A673 (cell line): Measurements from ENCODE around the gene GPAM. TPM values are rescaled to one million over a fixed set of nuclear protein-coding genes. Genes with fewer than 3 reads are reported as not detected.

Source experiments
- Bru-seq: library from RNA; stranded (reverse); fragments of 400-500 nt; gene quantifications from one replicate; lab custom pipeline; 2021; lab: Mats Ljungman, UMichigan
- BruChase-seq, 2 experiments: library from RNA; stranded (reverse); fragments of 400-500 nt; gene quantifications; one replicate each; lab custom pipeline; 2021; lab: Mats Ljungman, UMichigan
- BruUV-seq: library from RNA; stranded (reverse); fragments of 400-500 nt; replicated peaks from 2 replicates; lab custom pipeline; 2021; lab: Mats Ljungman, UMichigan
- CTCF ChIA-PET: fragments of 300-600 bp; sonication (Branson Sonifier 250); formaldehyde crosslinking; loops from one replicate; lab custom pipeline; 2022; ENCODE audit warnings: antibody characterized with exemption; lab: Charles Lee
- POLR2A ChIA-PET: fragments of 300-600 bp; sonication (Branson Sonifier 250); formaldehyde crosslinking; loops from one replicate; lab custom pipeline; 2022; ENCODE audit warnings: antibody characterized with exemption; ENCODE audit not compliant: low non-redundant PET; lab: Charles Lee
- DNase-seq: peaks from one replicate; pipeline ENCODE4 v3.0.0-alpha.2; 2015; ENCODE audit warnings: low spot score
- H3K27ac ChIP-seq: fragments of 200-600 bp; sonication (generic); 2 replicates; pipeline ENCODE4 v1.5.1; 2016; ENCODE audit warnings: mixed run types, low read depth, mild to moderate bottlenecking, mixed read lengths, antibody characterized with exemption, low read length; ENCODE audit not compliant: poor library complexity, severe bottlenecking
- H3K27me3 ChIP-seq: fragments of 200-600 bp; sonication (generic); replicated peaks from 2 replicates; pipeline ENCODE4 v1.6.1; 2017; ENCODE audit warnings: mixed run types, low read depth, mild to moderate bottlenecking, mixed read lengths, antibody characterized with exemption, low read length; ENCODE audit not compliant: insufficient read depth, poor library complexity
- H3K36me3 ChIP-seq: fragments of 200-600 bp; sonication (generic); 2 replicates; pipeline ENCODE4 v1.6.1; 2016; ENCODE audit warnings: mixed run types, mild to moderate bottlenecking, mixed read lengths, antibody characterized with exemption, low read length; ENCODE audit not compliant: insufficient read depth, poor library complexity, severe bottlenecking
- H3K4me1 ChIP-seq: fragments of 200-600 bp; sonication (generic); 2 replicates; pipeline ENCODE4 v1.6.1; 2017; ENCODE audit warnings: mixed run types, mild to moderate bottlenecking, mixed read lengths, antibody characterized with exemption, low read length; ENCODE audit not compliant: insufficient read depth, poor library complexity, severe bottlenecking
- H3K4me3 ChIP-seq: fragments of 200-600 bp; sonication (generic); 2 replicates; pipeline ENCODE4 v1.5.1; 2016; ENCODE audit warnings: low read depth, mixed run types, mild to moderate bottlenecking, mixed read lengths, low read length; ENCODE audit not compliant: poor library complexity, severe bottlenecking
- H3K9me3 ChIP-seq: fragments of 200-600 bp; sonication (generic); 2 replicates; pipeline ENCODE4 v1.6.1; 2016; ENCODE audit warnings: mixed run types, low read depth, mild to moderate bottlenecking, mixed read lengths, antibody characterized with exemption, low read length; ENCODE audit not compliant: poor library complexity, severe bottlenecking
- CTCF ChIP-seq: fragments of 300-800, 200-600 bp; sonication (generic); conservative IDR thresholded peaks from 2 replicates; pipeline ENCODE4 v1.5.1; 2017; ENCODE audit warnings: low read depth, mild to moderate bottlenecking, antibody characterized with exemption, low read length, moderate library complexity, mixed read lengths
- EZH2 ChIP-seq: fragments of 200-600 bp; sonication (generic); IDR thresholded peaks from 2 replicates; pipeline ENCODE4 v1.6.1; 2017; ENCODE audit warnings: borderline replicate concordance, low read depth, mild to moderate bottlenecking, mixed read lengths, antibody characterized with exemption, low read length; ENCODE audit not compliant: poor library complexity, severe bottlenecking
- intact Hi-C: fragments of 100-400 bp; cut with micrococcal nuclease; formaldehyde crosslinking; loops from one replicate; pipeline ENCODE4 v1.10.0; 2022; ENCODE audit not compliant: unreplicated experiment
- long read RNA-seq: library from polyadenylated mRNA; stranded (forward); transcript quantifications from one replicate; pipeline ENCODE4 v2.0.0, GENCODE V29; 2022
- total RNA-seq: library from RNA; stranded (reverse); gene quantifications from 2 replicates; pipeline ENCODE4 v1.2.3, GENCODE V29; 2021

GPAM gene
- 18.1 and 20.8 TPM in 2 replicates for total RNA-seq
- percentile 70 among the genes with signal in this experiment for Bru-seq, nascent RNA
- percentile 70 among the genes with signal in this experiment for BruChase-seq, experiment 1, labeled RNA remaining after a 2-hour chase
- percentile 80 among the genes with signal in this experiment for BruChase-seq, experiment 2, labeled RNA remaining after a 6-hour chase
- long read RNA-seq, full-length matches to known transcripts, result 28 of 46 reads
- long read RNA-seq, partial matches to known transcripts, result 3 of 46 reads
- long read RNA-seq, other reads (novel, unspliced or antisense), result 15 of 46 reads

GRCh38 chr10:112183329-112184051 lies at the start of gene GPAM:
TSS of gene GPAM (minus strand) at chr10:112183765. CDS start at chr10:112181784, 1,981 bp downstream.
- TF ChIP-seq CTCF (no peak), EZH2 (no peak)
- peak within 1 kb of the TSS; percentile 86 for H3K4me3 ChIP-seq
- POLR2A ChIA-PET, result interaction anchor here (0.5 kb wide), 1 partner anchor 1540 kb away, joined by 5 read pairs; no protein-coding TSS in a partner anchor
- peak within 1 kb of the TSS; percentile 71 for H3K27ac ChIP-seq
- no TSS peak for BruUV-seq
- CTCF ChIA-PET, result no interaction called here
- peak; percentile 94 for DNase-seq
- peaks cover 5% of the 10 kb centered on the region for H3K36me3 ChIP-seq
- intact Hi-C loops, result loop anchor here (10.0 kb wide), 1 partner anchor 121 kb away; no protein-coding TSS in a partner anchor
- peaks cover 7% of the 10 kb centered on the region for H3K4me1 ChIP-seq
- no peaks in the 10 kb centered on the region for H3K27me3 ChIP-seq
- peaks cover 3% of the 10 kb centered on the region for H3K9me3 ChIP-seq

DNA sequence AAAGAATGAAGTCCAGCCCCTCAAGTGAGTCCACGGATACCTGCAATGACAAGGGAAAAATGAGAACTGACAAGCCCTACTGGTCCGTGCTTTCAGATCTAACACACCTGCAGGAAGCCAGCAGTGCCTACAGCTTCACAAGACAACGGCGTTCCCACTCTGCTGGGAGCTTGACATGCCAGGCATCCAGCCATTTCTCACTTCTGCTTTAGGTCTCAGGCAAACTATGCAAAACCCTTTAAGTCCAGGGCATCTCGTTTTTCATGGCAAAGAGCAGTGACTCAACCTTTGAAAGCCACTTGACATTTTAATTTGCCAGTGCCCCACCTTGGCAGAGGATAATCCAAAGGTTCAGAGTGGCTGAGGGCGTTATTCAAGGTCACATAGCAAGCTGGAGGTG lies 49.1 kb upstream of the GPAM start:
- TF ChIP-seq CTCF (no peak), EZH2 (no peak)
- Histone ChIP-seq H3K36me3 (no peaks in the 10 kb centered on the region), H3K4me3 (no peak overlapping the region), H3K9me3 (no peaks in the 10 kb centered on the region), H3K27ac (no peak overlapping the region), H3K27me3 (no peaks in the 10 kb centered on the region), H3K4me1 (no peaks in the 10 kb centered on the region)
- POLR2A ChIA-PET, result no interaction called here
- intact Hi-C loops, result no loop called here
- DNase-seq, result no peak
- BruUV-seq, result no TSS peak
- CTCF ChIA-PET, result no interaction called here

GRCh38 chr10:112231602-112232400 lies 48.2 kb upstream of the GPAM start:
- Histone ChIP-seq H3K4me3 (no peak overlapping the region), H3K9me3 (no peaks in the 10 kb centered on the region), H3K27me3 (no peaks in the 10 kb centered on the region), H3K4me1 (no peaks in the 10 kb centered on the region), H3K36me3 (no peaks in the 10 kb centered on the region), H3K27ac (no peak overlapping the region)
- CTCF ChIA-PET, result no interaction called here
- TF ChIP-seq CTCF, result no peak
- TF ChIP-seq EZH2, result no peak
- POLR2A ChIA-PET, result no interaction called here
- intact Hi-C loops, result no loop called here
- BruUV-seq, result no TSS peak
- DNase-seq, result no peak
